Effector CD8-positive, alpha-beta T cell (primary cell): ENCODE measurements around the gene ZNF213.
"Not testable (repeated sequence)": the region's sequence is repeated elsewhere in the genome, so short reads cannot be mapped to it uniquely, and the experiment has no call there.

ENCODE experiments used
- DNase-seq: peaks from one replicate; lab custom pipeline; 2025; lab: John Stamatoyannopoulos, UW

The ZNF213 gene

DNA sequence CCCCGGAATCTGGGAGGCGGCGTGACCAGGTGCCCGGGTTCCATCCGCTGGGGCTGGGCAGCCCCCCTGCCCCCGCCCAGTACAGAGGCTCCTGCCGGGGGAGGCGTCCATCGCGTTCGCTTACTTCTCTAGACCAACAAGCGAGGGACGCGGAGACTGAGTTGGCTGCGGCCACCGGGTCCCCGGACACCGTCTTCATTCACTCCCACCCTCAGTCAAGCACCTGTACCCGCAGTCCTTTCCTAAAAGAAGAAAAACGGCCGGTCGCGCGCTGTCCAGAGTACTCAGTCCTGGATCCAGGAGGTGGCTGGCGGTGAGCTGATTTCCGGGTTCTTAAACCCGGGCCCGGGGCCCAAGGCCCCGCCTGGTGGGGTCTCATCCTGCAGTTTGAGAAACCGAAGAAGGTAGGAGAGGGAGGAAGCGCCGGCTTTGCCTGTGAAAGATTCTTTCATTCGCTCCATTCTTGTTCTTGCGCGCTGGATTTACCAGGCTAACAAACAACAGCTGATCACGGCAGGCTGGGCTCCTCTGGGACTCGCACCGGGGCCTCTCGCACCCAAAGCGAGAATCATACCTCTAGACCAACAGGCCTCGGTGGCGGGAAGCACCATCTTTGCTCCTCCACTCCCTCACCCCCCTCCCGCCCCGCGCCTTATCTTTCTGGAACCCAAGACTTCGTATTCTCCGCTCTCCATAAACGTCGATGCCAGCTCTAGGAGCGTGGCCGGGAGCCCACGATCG lies 35.8 kb downstream of the ZNF213 start:
- DNase-seq: no peak

DNA sequence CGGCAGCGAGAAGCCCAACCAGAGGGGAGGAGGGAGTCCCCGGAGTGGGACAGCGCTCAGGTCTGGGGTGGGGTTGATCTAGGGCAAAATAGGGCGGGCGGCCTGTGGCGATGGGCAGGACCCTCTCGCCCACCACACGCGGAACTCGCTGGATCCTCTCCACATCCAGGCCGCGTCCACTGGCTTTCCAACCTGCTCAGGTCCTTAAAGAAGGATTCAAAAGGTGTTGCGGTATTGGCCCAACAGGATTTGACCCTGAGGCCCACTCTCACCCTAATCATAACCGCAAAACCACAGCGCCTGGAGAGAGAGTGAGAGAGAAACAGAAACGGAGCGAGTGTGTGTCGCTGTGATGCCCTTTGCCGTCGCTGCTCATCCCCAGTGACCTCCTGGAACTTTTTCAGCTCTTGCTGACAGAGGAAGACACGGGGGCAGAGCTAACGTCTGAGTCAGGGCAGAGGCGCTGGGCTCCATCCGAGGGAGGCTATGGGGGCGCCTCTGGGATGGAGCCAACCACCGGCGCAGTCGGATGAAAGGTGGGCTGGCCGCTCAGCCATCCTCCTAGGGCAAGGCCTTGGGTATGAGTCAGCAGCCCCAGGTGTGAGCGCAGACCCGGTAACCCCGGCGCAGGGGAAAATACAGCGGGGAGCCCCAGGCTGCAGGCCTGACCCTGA lies 36.5 kb downstream of the ZNF213 start:
- no peak for DNase-seq

DNA sequence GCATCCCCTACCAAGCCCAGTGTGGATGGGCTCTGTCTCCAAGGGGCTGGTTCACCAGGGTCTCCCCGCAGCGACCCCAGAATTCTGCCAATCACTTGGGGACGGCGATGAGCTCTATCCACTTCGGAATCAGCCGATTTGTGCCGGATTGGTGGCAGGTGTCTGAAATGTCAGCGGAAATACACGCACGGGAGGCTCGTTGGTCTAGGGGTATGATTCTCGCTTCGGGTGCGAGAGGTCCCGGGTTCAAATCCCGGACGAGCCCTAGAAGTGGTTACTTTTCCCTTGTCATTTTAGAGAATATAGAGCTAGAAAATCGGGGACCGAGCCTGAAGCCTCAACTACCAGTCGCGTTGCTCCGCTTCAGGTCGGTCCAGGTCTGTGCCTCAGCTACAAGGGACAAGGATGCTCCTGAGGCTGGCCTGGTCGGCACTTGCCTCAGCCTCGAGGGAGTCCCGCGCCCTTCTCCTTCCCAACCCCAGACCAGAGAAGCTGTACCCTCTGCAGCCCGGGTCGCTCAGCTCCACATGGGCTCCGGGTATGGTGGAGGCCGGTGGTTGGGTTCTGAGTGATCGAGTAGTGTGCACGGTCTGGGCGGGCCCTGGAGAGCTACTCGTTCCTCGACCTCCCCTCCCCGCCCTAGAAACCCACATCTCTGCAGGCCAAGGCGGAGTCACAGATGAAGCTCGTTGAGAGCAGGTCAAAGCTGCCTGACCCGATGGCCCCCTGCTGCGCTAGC lies 37.2 kb downstream of the ZNF213 start:
- no peak for DNase-seq

DNA sequence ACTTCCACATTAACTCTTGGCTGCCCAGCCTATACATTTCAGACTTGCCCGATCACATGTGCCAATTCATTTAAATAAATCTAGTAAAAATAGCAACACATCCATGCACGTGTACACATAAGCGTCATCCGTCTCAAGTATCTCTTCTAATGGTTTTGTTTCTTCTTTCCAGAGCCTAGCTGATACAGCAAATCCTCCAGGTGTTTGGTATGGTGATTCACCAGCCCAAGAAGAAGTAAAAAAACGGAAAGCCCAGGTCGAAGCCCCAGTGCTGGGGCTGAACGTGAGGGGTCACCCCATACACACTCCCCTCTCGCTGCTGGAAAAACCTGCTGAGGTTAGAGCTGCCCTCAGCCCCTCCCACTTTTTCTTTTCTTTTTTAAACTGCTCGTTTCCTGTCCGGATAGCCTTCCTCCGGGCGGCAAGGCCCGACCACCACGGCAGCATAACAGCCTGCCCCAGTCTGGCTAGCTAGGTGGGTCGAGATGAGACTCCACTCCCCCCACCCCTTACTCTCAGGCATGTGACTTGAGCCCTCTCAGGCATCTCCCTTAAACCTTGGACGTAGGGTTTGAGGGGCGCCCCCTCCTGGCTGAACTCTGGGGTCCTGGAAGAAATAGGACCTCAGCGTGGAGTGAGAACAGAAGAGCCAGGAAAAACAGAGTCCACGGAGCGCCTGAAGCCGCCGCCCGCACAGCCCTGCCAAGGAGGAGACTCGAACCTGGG lies 39.2 kb downstream of the ZNF213 start:
- no peak for DNase-seq

DNA sequence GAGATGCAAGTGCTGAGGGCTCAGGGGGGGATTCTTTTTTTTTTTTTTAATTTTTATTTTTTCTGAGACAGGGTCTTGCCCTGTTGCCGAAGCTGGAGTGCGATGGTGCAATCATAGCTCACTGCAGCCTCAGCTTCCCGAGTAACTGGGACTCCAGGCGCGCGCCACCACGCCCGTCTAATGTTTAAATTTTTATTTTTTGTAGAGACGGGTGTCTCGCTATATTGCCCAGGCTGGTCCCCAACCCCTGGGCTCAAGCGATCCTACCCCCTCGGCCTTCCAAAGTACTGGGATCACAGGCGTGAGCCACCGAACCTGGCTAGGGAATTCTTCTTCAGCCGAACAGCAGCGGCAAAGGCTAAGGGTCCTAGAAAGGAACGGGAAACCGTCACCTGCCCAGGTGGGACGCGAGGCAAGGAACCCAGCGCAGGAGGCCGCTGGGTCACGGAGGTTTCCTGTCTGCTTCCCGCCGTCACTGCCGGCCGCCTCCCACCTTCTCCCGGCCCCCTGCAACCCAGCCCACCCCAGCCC lies 39.9 kb downstream of the ZNF213 start:
- no peak for DNase-seq

DNA sequence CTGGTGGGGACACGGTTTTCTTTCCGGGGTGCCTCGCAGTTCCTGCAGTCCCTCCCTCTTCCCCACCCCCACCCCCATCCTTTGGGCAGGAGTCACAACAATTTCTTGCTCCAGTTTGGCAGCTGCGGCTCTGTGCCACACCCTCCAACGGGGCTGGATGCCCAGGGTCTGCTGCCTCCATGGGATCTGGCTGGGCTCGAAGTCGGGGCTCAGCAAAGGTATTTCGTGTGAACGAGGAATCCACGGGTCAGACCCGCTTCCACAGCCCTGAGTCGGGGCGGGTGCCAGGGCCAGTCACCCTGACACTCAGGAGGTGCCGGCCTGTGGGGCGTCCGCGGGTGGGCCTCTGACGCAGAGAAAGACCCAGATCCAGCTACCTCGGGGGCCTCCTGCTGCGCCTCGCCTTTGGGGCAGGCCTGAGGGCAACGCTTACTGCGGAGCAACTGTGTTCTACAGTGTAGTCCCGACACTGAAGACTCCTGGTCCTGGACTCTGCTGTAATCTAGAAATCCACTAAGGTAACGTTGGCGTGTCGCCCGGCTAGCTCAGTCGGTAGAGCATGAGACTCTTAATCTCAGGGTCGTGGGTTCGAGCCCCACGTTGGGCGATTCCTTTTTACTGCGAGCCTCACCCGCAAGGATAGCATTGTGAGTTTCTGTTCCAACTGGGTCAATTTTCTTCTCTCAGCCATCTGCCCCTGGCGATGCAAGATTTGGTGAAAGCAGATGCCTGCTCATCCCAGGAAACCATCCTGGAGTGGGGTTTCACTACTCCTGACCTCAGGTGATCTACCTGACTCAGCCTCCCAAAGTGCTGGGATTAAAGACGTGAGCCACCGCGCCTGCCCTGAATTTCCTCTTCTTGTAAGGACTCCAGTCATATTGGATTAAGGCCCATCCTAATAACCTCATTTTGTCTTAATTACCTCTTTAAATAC lies 40.6 kb downstream of the ZNF213 start:
- no peak for DNase-seq

DNA sequence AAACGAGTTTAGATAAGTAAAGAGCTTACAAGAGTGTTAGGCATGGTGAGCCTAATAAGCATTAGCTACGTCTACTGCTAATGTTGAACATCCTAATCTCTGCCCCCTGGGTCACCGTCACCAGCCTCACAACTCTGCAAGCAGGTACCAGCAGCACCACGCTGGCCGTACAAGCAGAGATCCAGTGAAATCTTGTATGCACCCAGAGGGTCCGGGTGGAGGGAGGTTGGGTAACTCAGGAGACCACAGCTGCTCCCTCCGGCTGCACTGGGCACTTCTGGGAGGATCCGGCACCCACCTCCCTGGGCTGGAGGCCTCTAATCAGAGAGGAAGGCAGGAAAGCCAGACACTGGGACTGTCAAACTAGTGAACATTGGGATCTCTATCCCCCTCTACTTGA lies 44.8 kb downstream of the ZNF213 start:
- no peak for DNase-seq

DNA sequence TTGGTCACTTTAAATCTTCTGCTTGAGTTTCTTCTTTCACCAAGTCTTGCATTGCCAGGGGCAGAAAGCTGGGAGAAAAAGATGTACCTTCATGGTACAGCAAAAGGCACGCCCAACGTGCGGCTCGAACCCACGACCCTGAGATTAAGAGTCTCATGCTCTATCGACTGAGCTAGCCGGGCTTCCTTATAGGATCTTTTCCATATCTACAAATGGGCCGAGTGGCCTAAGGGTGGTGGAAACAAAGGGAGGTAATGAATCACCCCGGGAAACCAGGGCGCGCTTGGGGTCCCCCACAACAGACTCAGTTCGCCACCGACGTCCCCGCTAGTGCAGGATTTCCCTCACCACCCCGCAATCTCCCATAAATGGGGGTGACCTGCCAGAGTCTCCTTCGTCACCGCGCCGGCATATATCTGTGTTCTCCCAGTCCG lies 45.6 kb downstream of the ZNF213 start:
- no peak for DNase-seq

DNA sequence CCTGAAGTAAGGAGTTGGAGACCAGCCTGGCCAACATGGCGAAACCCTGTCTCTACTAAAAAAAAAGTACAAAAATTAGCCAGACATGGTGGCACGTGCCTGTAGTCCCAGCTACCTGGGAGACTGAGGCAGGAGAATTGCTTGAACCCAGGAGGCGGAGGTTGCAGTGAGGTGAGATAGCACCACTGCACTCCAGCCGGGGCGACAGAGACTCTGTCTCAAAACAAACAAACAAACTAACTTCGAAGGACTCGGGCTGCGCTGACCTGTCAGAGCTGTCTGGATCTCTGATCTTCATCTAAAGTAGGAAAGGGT lies 47.4 kb downstream of the ZNF213 start:
- DNase-seq: not testable (repeated sequence)

DNA sequence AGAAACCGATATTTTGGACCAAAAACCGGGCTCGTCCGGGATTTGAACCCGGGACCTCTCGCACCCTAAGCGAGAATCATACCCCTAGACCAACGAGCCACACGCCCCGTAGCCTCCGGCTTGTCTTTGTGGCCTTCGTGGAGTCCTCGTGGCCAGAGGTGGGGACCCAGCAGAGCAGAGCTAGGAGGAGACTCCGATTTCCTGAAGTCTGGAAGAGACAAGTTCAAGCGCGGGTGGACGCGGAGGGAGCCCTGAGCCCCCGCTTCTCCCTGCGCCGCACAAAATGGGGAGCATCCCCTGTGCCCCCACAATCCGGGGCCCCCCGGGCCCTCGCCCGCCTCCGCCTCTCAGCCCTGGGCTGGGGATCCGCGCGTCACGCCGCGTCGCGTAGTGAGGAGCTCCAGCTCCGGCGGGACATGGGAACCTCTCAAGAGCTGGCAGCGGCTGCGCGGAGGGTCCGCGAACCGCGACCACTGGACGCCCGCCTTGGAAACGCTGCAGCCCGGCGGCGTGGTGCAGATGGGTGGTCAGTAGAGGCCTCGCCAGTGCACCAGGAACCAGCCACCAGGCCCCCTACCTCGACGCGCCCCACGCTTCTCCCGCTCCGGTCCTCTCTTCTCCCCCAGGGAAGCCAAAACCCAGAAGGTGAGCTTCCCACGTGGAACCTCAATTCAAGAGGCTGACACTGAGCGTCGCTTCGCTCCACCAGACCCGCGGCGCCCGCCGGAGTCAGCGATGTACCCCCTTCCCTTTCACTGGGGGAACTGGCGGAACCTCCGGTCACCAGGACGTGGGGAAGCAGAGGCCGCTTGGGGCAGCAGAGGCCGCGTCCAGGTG lies 48.0 kb downstream of the ZNF213 start:
- no peak for DNase-seq

DNA sequence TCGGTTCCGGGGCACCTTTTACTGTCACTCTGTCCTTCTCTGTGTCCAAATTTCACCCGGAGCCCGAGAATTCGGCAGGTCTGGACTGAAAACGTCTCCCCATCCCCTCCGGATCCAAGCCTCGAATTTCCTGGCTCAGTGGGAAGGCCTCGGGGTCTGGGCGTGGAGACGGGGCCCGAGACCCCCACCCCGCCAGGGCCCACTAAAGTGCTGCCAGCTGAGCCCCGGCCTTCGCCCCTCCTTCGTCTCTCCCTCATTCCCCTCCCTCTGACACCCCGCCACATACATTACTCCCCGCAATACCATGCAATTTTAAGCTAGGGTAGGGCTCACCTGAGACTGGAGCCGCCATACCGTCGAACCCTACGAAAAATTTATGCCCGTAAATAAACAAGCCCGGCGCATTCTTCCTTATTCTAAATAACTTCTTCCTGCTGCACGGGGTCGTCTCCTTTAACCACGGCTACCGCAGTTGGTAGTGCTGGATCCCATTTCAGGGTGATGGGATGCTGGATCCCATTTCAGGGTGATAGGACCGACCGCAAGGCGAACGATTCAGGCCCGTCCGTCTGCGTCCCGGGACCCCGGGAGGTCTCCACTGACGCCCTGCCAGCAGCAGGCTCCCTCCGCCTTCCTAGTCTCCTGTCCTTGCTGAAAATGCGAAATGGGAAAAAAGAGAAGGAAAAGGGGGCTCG lies 48.8 kb downstream of the ZNF213 start:
- no peak for DNase-seq

DNA sequence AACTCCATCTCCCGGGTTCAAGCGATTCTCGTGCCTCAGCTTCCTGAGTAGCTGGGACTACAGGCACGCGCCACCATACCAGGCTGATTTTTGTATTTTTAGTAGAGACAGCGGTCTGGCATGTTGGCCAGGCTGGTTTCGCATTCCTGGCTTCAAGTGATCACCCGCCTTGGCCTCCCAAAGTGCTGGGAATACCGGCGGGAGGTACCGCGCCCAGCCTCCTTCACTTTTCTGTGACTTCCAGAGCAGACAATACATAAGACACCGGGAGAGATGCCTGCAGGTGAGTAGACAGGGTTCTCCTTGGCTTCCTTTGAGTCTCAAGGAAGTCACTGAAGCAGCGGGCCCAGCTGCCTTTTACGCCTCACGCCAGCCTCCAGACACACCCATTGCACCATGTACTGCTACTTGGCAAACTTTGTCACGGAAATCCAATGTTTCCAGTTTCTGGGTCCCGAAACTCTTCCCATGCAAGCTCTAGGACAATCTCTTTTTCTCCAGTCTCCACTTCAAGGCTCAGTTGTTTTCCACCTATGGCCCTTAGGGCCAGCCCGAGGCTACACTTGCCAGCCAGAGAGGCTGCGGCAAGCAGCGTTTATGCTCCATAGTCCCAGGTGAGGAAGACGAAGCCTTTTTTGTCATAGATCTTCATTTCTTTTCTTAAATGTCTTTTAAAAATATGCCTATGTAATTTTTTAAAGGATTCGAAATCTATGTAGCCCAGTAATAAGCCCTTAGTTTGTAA lies 52.3 kb downstream of the ZNF213 start:
- no peak for DNase-seq

DNA sequence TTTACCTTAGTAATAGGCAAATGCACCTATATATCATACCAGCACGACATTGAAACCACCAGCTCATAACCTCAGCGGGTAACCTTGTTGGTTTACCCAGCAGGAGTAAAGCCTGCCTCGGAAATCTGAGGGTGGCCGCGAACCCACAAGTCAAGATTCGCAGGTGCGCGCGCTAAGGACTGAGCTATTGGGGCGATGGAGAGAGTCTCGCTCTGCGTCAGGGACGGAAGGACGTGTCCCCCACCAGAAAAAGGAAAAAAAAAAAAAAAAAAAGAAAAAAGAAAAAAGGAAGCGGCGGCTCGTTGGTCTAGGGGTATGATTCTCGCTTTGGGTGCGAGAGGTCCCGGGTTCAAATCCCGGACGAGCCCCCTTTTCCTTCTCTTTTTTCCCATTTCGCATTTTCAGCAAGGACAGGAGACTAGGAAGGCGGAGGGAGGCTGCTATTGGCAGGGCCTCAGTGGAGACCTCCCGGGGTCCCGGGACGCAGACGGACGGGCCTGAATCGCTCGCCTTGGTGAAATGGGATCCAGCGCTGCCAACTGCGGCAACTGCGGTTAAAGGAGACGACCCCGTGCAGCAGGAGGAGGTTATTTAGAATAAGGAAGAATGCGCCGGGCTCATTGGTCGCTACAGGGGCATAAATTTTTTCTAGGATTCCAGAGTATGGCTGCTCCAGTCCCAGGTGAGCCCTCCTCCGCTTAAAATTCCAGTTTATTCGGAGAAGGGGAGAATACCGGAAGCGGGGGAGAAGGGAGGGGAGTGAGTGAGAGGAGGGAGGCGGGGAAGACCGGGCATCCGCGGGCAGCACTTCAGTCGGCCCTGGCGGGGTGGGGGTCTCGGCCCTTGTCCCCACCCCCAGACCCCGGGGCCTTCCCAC lies 53.2 kb downstream of the ZNF213 start, which contains the start of gene OR1F1:
Gene OR1F1 (plus strand): TSS at position 407 of the 877 bp plus-strand sequence.
- no peak for DNase-seq

DNA sequence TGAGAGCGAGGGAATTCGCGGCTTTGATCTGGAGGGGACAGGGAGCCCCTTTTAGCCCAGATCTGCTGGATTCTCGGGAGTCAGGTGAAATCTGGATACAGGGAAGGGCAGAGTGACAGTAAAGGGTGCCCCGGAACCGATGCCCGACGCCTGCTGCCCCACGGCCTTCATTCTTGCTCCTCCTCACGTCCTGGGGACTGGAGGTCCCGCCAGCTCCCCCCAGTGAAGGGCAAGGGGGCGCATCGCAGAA lies 53.8 kb downstream of the ZNF213 start:
- DNase-seq: no peak

DNA sequence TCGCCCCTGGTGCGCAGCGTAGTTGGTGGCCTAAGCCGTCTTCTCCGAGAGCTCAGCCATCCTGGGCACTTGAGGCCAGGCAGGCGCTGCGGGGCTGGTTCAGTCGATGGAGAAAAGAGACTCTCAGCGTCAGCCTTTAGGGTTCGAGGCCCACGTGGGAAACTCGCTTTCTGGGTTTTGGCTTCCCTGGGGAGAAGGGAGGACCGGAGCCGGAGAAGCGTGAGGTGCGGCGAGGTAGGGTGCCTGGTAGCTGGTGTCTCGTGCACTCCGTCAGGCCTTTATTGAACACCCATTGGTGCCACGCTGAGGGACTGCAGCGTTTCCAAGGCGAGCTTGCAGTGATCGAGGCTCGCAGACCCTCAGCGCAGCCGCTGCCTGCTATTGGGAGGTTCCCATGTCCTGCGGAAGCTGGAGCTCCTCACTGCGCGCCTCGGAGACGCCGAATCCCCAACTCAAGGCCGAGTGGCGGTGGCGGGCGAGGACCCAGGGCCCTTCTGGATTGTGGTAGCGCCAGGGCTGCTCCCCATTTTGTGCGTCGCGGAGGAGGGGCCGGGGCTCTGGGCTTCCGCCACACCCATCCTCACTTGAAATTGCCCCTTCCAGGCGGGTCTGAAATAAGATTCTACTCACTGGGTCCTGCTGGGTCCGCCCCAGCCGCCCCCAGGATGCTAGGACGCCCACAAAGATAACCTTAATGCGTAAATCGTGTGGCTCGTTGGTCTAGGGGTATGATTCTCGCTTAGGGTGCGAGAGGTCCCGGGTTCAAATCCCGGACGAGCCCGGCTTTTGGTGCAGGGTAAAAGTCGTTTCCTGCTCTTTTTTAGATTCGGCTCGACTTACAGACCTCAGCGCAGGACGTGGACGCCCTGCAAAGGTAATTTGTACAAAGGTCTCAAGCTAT lies 54.3 kb downstream of the ZNF213 start:
- no peak for DNase-seq

DNA sequence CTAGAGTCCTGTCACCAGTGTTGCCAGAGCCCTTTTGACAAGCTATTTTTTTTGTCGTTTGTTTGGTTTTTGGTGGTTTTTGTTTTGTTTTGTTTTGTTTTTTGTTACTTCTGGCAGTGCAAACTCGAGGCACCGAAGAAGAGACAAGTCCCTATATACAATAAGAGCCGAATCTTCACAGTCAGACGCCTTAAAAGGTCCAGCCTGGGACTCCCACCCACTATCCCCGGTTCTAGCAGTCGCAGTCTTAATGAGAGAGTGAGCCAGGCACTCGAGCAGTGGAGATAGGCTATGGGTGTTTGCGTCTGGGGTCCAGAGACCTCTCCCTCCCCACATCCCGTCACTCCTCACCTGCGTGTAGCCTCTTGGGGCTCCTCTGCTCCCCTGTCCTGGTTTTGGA lies 55.0 kb downstream of the ZNF213 start:
- no peak for DNase-seq

DNA sequence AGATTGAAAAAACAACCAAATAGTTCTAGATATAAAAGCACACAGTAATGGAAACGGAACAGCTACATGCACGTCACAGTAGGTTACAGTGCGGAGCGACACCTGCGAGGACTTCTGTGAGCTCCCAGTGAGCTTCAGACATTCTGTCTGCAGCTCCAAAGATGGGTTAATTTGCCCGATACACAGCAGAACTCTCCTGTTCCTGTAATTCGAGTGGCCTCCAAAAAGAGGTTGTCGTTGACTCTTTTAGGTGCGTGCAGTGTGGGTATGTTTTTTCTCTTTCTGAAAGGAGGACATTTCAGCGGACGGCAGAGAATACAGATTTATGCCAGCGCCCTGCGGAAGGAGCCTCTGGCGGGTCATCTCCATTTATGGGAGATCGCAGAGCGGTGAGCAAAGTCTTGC lies 56.1 kb downstream of the ZNF213 start:
- no peak for DNase-seq
